PFSK-1 (cell line): ENCODE measurements around the gene SP3.

Experiments
- POLR2AphosphoS5 ChIP-seq: IDR thresholded peaks from 2 replicates; pipeline ENCODE4 v1.6.1; 2012; ENCODE audit warnings: low read depth, mild to moderate bottlenecking, control low read depth, low read length, moderate library complexity
- SIN3A ChIP-seq: IDR thresholded peaks from 2 replicates; pipeline ENCODE4 v1.6.1; 2012; ENCODE audit warnings: mild to moderate bottlenecking, low read length, moderate library complexity, borderline replicate concordance; ENCODE audit not compliant: insufficient read depth
- TAF1 ChIP-seq: IDR thresholded peaks from 2 replicates; pipeline ENCODE4 v1.6.1; 2012; ENCODE audit warnings: low read length, control low read depth, borderline replicate concordance; ENCODE audit not compliant: insufficient read depth
- TF ChIP-seq, protein P1 (sequence below), 2 experiments: IDR thresholded peaks; 2 replicates each; pipeline versions ENCODE4 v1.6.1 to v1.8.0; 2011 to 2012; ENCODE audit warnings: low read depth in 2 of 2, low read length in 2 of 2, control low read depth in 1 of 2, inconsistent platforms in 1 of 2, mild to moderate bottlenecking in 1 of 2, moderate library complexity in 1 of 2; ENCODE audit not compliant: insufficient read depth in 1 of 2

DNA sequence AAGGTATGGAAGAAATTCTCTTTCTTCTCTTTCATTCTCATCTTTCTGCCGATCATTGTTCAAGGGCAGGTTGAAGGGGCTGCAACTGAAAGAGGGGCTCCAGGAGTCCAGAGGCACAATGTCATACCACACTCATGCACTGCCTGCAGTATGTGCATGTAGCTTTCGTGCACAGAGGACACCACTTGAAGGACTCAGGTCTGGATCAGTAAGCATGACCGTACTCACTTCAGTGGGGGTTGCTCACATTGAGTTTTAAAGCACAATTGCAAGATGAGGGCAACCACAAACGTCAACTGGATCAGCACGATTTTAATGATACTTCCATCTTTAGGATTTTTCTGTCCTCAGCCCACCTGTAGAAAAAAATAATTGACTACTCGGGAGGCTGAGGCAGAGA lies 84.6 kb downstream of the SP3 start:
- TF ChIP-seq POLR2AphosphoS5 (no peak), SIN3A (no peak), TAF1 (no peak)
- TF ChIP-seq, protein P1, sequence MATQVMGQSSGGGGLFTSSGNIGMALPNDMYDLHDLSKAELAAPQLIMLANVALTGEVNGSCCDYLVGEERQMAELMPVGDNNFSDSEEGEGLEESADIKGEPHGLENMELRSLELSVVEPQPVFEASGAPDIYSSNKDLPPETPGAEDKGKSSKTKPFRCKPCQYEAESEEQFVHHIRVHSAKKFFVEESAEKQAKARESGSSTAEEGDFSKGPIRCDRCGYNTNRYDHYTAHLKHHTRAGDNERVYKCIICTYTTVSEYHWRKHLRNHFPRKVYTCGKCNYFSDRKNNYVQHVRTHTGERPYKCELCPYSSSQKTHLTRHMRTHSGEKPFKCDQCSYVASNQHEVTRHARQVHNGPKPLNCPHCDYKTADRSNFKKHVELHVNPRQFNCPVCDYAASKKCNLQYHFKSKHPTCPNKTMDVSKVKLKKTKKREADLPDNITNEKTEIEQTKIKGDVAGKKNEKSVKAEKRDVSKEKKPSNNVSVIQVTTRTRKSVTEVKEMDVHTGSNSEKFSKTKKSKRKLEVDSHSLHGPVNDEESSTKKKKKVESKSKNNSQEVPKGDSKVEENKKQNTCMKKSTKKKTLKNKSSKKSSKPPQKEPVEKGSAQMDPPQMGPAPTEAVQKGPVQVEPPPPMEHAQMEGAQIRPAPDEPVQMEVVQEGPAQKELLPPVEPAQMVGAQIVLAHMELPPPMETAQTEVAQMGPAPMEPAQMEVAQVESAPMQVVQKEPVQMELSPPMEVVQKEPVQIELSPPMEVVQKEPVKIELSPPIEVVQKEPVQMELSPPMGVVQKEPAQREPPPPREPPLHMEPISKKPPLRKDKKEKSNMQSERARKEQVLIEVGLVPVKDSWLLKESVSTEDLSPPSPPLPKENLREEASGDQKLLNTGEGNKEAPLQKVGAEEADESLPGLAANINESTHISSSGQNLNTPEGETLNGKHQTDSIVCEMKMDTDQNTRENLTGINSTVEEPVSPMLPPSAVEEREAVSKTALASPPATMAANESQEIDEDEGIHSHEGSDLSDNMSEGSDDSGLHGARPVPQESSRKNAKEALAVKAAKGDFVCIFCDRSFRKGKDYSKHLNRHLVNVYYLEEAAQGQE (IDR thresholded peaks at IDR 0.05; ENCODE audit: insufficient read depth in 1 of 2, low read depth in 2 of 2, low read length in 2 of 2): no peak
